Immature natural killer cell (primary cell): ENCODE data around the gene DKC1. TPM values are rescaled to one million over a fixed set of nuclear protein-coding genes. Genes with fewer than 3 reads are reported as not detected.
A peak's percentile ranks its signal among the peaks of the same experiment; 100 is the strongest.

Experiments used
- DNase-seq, 3 donors: peaks; one replicate each; pipeline ENCODE4 v3.0.0; 2022; ENCODE audit warnings: mixed read lengths in 1 of 3
- H3K27ac Mint-ChIP-seq, 6 donors: one replicate each; pipeline ENCODE4 v1.8.0; 2020; ENCODE audit warnings: mixed read lengths in 6 of 6, mild to moderate bottlenecking in 5 of 6, inconsistent platforms in 4 of 6, moderate library complexity in 3 of 6
- H3K27me3 Mint-ChIP-seq, 3 donors: one replicate each; pipeline ENCODE4 v1.8.0; 2020 to 2021; ENCODE audit warnings: low read depth in 3 of 3, mild to moderate bottlenecking in 3 of 3, mixed read lengths in 3 of 3, moderate library complexity in 3 of 3, inconsistent platforms in 1 of 3
- H3K36me3 Mint-ChIP-seq, 3 donors: one replicate each; pipeline ENCODE4 v1.8.0; 2020; ENCODE audit warnings: mixed read lengths in 3 of 3, inconsistent platforms in 2 of 3, mild to moderate bottlenecking in 2 of 3
- H3K4me1 Mint-ChIP-seq, 2 donors: one replicate each; pipeline ENCODE4 v1.8.0; 2020; ENCODE audit warnings: inconsistent platforms in 2 of 2, mild to moderate bottlenecking in 2 of 2, mixed read lengths in 2 of 2, moderate library complexity in 1 of 2
- H3K4me3 Mint-ChIP-seq, 5 donors: one replicate each; pipeline ENCODE4 v1.8.0; 2020; ENCODE audit warnings: mild to moderate bottlenecking in 5 of 5, mixed read lengths in 5 of 5, inconsistent platforms in 3 of 5, moderate library complexity in 3 of 5
- H3K9me3 Mint-ChIP-seq, 6 donors: one replicate each; pipeline ENCODE4 v1.8.0; 2020; ENCODE audit warnings: mild to moderate bottlenecking in 6 of 6, mixed read lengths in 6 of 6, inconsistent platforms in 4 of 6, moderate library complexity in 3 of 6
- polyA plus RNA-seq, 3 donors: library from polyadenylated mRNA; unstranded; fragments of 300-500 nt; fragmentation: Illumina TruSeq; gene quantifications; one replicate each; pipeline ENCODE4 v1.2.3, GENCODE V29; 2021

DKC1 gene
- polyA plus RNA-seq, 3 donors from 2014 or later: 21.1 to 35.5 (median 32.3) TPM

DNA sequence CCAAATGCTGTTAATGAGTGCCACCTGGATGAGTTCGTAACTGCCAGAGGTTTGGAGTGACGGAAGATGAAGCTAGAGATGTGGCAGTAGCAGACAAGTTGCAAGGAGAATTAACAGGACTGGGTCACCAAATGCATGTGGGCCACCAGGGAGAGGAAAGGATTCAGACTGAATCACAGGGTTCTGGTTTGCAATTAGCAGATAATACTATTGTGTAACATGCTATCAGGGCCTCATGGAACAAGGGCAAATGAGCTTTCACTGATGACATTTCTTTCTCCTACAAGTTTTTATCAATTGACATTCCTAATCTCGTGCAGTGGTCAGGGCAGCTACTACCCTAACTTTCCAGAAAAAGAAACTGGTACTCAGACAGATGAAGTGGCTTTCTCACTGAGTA lies 33.2 kb upstream of the DKC1 start:
- Mint-ChIP-seq H3K36me3 (no peaks in the 10 kb centered on the region), H3K4me3 (peak overlapping the region in 4 of 5 donors; percentile 14 to 65 (median 22)), H3K4me1 (peaks cover 100% of the 10 kb centered on the region in 2 donors), H3K9me3 (no peaks in the 10 kb centered on the region), H3K27ac (peak overlapping the region; percentile 93 to 98 (median 97)), H3K27me3 (peaks cover under 1 to 16% (median 2%) of the 10 kb centered on the region in 3 donors)
- DNase-seq: no peak

DNA sequence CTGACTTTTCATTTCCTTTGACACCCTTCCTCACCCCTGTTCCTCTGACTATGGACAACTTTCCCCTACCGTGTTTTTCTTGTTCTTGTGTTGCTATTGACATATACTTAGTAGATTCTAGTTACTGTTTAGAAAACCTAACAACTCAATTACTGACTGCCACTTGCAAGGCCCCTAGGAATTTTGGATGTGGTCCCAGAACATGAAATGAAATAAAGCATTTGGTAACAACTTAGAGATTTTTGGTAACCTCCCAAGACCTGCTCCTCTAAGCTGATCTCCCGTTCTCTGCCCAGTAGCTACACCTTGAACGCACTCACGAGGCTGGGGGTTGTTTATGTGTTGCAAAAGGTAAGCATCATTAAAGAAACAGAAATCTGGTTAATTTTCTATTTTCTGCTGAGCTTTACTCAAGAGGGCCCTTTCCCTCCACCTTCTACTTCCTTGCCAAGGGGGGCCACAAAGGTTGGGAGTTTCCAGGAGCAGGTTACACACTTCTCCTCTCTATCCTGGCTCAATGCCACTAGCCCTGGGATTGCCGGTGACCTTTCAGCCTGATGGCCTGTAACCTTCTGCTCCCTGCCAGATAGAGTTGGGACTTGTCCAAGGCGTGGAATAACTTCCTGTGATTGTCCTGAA lies 32.3 kb upstream of the DKC1 start:
- Mint-ChIP-seq H3K4me1 (peaks cover 100% of the 10 kb centered on the region in 2 donors), H3K36me3 (peaks cover 0 to under 1% (median 0%) of the 10 kb centered on the region in 3 donors), H3K9me3 (no peaks in the 10 kb centered on the region), H3K27me3 (peaks cover 2 to 17% (median 3%) of the 10 kb centered on the region in 3 donors), H3K27ac (peak overlapping the region; percentile 93 to 98 (median 97)), H3K4me3 (peak overlapping the region; percentile 75 to 90 (median 84))
- no peak for DNase-seq

DNA sequence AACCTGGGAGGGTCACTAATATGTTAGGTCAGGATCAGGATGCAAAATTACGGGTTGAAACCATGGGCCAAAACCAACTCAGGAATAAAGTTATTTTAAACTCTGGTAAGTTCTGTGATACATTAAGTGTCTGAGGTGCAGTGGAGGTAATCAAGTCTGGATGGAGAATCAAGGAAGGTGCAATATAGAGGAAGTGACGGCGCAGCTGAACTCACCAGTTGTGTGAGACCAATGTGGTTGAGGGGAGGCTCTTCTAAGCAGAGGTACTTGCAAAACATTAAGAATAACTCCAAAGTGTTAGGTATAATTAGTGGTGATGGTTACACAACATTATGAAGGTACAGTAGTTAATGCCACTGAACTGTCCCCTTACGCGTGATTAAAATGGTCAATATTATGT lies 31.5 kb upstream of the DKC1 start:
- Mint-ChIP-seq H3K27ac (peak overlapping the region; percentile 93 to 98 (median 97)), H3K36me3 (peaks cover 0 to 4% (median 3%) of the 10 kb centered on the region in 3 donors), H3K4me1 (peaks cover 100% of the 10 kb centered on the region in 2 donors), H3K27me3 (peaks cover 2 to 17% (median 3%) of the 10 kb centered on the region in 3 donors), H3K9me3 (no peaks in the 10 kb centered on the region), H3K4me3 (peak overlapping the region; percentile 75 to 90 (median 84))
- peak; percentile 67 to 73 (median 73) for DNase-seq

DNA sequence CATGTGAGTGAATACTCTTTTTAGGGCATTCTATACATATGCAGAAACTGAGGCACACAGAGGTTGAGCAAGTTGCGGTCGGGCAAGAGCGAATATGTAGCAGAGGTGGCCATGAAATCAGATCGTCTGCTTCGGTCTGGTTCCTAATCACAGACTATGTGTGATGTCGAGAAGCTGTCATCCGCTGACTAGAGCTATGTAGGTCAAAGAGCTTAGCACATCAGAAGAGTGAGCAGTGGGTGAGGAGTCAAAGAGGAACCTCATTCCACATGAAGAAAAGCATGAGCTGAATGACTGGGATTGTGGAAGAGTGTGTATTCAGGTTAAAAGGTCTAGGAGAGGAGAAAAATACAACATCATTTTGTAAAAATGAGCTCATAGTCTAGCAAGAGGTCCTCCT lies 30.8 kb upstream of the DKC1 start:
- H3K4me1 Mint-ChIP-seq: peaks cover 100% of the 10 kb centered on the region in 2 donors
- peak overlapping the region; percentile 75 to 90 (median 84) for H3K4me3 Mint-ChIP-seq
- peaks cover 2 to 17% (median 3%) of the 10 kb centered on the region in 3 donors for H3K27me3 Mint-ChIP-seq
- H3K9me3 Mint-ChIP-seq: no peaks in the 10 kb centered on the region
- peaks cover under 1 to 8% (median 5%) of the 10 kb centered on the region in 3 donors for H3K36me3 Mint-ChIP-seq
- peak overlapping the region; percentile 93 to 98 (median 97) for H3K27ac Mint-ChIP-seq
- peak; percentile 59 to 71 (median 64) for DNase-seq

DNA sequence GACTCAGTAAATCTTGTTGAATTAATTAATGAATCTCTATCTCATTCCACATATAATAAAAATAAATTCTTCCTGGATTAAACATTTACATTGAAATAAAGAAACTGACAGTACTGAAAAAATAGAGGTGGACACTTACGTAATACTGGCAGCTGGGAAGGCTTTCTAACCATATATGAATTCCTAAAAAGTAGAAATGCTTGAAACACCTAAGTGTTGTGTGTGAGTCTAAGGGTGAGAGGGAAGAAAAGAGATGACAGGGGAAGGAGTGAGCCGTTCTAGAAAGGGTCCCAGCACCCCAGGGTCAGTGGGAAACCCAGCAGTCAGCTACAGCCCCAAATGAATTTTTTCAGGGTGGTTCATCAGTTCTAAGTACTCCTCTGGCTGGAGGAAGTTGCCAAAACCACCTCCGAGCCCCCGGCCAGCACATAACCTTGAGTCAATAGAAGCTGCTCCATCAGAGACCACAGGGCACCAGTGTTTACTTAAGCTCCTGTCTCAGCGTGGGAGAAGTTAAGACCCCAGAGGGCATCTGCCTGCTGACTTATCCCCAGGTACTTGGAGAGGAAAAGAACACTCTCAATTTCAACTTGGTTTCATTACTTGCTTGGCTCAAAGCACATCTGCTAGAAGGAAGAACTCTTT lies 30.1 kb upstream of the DKC1 start:
- H3K4me3 Mint-ChIP-seq: peak overlapping the region; percentile 75 to 90 (median 84)
- H3K27ac Mint-ChIP-seq: peak overlapping the region; percentile 93 to 98 (median 97)
- DNase-seq: no peak
- H3K27me3 Mint-ChIP-seq: peaks cover 2 to 17% (median 4%) of the 10 kb centered on the region in 3 donors
- peaks cover 3 to 10% (median 9%) of the 10 kb centered on the region in 3 donors for H3K36me3 Mint-ChIP-seq
- H3K4me1 Mint-ChIP-seq: peaks cover 100% of the 10 kb centered on the region in 2 donors
- no peaks in the 10 kb centered on the region for H3K9me3 Mint-ChIP-seq

DNA sequence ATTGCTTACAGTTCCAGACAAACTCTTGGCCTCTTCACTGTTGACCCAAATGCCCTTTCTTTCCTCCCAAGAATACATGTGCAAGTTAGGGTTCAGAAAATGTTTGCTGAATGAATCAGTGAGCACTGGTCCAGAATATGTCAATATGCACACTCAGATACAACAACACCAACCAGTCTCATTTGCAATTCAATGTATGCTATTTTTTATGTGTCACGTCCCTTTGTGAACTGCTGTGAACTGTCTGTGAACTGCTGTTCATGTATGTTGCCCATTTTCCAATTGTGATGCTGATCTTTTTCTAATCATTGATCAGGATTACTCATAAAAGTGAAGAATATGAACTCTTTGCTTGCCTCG lies 29.6 kb upstream of the DKC1 start:
- peaks cover 2 to 17% (median 4%) of the 10 kb centered on the region in 3 donors for H3K27me3 Mint-ChIP-seq
- DNase-seq: no peak
- H3K27ac Mint-ChIP-seq: peak overlapping the region; percentile 93 to 98 (median 97)
- H3K36me3 Mint-ChIP-seq: peaks cover 3 to 10% (median 9%) of the 10 kb centered on the region in 3 donors
- H3K4me1 Mint-ChIP-seq: peaks cover 99 to 100% of the 10 kb centered on the region in 2 donors
- no peaks in the 10 kb centered on the region for H3K9me3 Mint-ChIP-seq
- H3K4me3 Mint-ChIP-seq: peak overlapping the region; percentile 75 to 90 (median 84)

DNA sequence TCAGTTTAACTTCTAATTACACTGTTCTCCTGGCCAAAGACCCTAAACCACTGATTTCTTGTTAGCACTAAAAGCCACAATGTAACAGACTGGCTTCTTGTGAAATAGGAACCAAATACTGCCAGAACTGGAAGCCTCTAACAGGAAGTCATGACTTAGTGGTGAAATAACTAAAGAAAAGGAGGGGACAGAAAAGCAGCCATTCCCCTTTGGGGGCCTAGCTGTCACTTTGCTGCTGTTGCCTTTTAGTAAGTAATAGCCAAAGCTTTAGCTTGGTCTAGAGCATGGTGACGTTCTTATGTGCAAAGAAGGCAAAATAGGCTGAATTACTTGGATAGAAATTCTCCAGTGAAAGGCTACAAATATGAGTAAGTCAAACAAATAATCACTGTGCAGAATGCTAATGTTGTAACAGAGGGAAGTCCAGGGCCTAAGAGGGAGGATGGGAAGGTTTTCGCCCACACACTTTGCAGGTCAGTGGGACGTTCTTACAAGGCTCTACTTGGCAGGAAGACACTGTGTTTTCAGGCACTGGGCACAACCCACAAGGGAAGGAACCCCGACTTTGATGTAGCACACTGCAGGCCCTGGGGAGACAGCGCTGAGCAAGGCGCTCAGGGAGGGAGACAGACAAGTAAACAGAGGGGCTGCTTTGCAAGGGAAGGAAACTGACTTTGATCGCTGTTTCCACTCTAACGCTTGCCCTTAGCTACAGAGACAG lies 28.4 kb upstream of the DKC1 start:
- H3K27me3 Mint-ChIP-seq: peaks cover 2 to 17% (median 4%) of the 10 kb centered on the region in 3 donors
- peak overlapping the region; percentile 75 to 90 (median 84) for H3K4me3 Mint-ChIP-seq
- peak overlapping the region; percentile 93 to 98 (median 97) for H3K27ac Mint-ChIP-seq
- H3K9me3 Mint-ChIP-seq: no peaks in the 10 kb centered on the region
- H3K4me1 Mint-ChIP-seq: peaks cover 98 to 100% of the 10 kb centered on the region in 2 donors
- DNase-seq: peak; percentile 73 to 83 (median 77)
- peaks cover 3 to 10% (median 9%) of the 10 kb centered on the region in 3 donors for H3K36me3 Mint-ChIP-seq

DNA sequence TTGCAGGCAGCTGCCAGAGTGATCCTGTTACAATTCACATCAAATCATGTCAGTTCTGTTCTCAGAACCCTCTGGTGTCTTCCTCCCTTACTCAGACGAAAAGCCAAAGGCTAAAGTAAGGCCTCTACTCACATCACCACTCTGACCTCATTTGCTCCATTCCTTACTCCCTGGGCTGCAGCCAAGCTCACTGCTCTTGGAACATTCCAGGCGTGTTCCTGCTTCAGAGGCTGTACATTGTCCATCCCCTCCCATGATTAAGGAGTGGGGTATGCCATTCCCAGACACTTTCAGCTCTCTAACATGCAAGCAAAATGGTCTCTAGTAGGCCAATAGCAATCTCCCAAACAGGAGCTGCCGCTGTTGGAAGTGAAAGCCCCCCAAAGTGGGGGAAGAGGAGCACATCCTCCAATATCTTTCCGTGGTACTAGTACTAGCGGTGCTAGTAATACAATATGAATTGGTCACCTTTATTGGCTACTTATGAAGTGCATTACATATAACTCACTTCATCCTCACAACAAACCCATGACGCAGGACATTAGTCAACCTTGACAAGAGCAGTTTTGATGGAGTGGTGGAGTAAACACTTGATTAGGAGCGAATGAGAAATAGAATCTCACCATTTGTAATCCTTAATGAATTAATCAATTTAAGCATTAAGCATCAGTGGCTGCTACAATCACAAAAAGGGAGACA lies 26.8 kb upstream of the DKC1 start:
- Mint-ChIP-seq H3K36me3 (peaks cover 3 to 10% (median 9%) of the 10 kb centered on the region in 3 donors), H3K4me3 (peak overlapping the region; percentile 67 to 90 (median 76)), H3K9me3 (no peaks in the 10 kb centered on the region), H3K4me1 (peaks cover 98 to 100% of the 10 kb centered on the region in 2 donors), H3K27ac (peak overlapping the region; percentile 93 to 98 (median 97)), H3K27me3 (peaks cover 2 to 15% (median 4%) of the 10 kb centered on the region in 3 donors)
- no peak for DNase-seq

DNA sequence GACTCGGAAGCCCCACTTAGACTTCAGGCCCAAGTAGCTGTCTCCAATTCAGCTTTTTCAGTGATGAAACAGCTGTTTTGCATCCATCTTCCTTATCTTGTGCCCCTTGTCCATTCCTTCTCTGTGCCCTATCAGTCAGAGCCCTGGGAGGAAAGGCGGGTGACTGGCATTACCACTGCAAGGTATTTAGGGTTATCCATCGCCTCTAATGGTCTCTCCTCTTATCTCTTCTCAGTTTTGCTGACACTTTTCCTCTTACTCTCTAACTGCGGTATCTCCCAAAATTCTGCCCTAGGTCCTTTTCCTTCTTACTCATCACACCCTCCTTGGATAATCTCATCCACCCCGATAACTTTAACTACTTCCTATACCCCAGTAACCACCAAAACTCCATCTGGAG lies 25.5 kb upstream of the DKC1 start:
- Mint-ChIP-seq H3K4me1 (peaks cover 96 to 97% of the 10 kb centered on the region in 2 donors), H3K27ac (peak overlapping the region; percentile 93 to 98 (median 97)), H3K9me3 (no peaks in the 10 kb centered on the region), H3K36me3 (peaks cover 3 to 10% (median 9%) of the 10 kb centered on the region in 3 donors), H3K27me3 (peaks cover 2 to 10% (median 4%) of the 10 kb centered on the region in 3 donors), H3K4me3 (peak overlapping the region; percentile 48 to 90 (median 69))
- DNase-seq: no peak

DNA sequence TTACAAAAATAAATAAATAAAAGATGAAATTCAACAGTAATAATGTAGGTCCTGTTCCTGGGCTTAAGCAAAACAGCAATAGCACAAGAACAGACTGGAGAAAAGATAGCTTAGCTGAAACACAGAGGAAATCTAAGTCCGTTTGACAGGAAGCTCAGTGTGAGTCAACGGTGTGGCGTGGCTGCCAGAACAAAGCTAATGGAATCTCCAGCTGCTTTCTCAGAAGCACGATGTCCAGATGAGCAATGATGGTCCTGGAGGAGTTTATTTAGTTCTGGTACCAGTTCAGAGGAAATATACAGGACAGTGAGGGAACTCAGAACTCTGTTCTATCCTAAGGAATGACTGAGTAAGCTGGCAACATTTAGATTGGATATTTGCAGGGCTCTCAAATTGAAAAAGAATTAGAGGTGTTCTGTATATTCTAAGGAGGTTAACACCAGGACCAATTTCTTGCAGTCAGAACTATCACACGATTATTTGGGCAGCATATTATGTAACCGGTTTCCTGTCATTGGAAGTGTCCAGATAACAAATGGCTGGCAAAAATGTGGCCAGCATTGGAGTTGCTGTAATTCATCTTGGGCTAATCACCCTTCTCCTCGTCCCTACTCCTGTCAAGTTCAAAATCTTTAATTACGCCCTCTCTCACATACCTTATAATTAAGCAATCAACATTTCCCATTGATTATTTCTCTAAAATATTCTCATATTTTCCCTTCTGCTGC lies 24.5 kb upstream of the DKC1 start:
- DNase-seq: no peak
- Mint-ChIP-seq H3K27me3 (peaks cover 2 to 7% (median 4%) of the 10 kb centered on the region in 3 donors), H3K4me1 (peaks cover 94 to 96% of the 10 kb centered on the region in 2 donors)

DNA sequence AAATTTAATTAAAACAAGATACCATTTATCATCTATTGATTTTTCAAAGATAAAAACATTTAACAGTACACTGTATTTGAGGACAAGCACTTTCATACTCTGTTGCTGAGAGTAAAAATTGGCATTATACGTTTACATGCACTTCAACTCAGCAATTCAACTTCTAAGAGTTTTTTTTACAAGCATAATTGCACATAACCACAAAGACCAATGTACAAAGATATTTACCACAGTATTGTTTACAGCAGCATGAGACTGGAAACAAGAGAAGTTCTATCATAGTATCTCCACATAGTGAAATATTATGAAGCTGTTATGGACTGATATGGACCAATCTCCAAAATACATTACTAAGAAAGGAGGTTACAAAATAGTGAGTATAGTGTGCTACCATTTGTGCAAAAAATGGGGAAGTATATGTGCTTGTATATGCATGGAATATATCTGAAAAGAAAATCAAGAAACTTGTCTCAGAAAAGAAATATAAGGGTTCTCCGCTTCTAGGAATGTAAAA lies 22.7 kb upstream of the DKC1 start:
- Mint-ChIP-seq H3K27me3 (peaks cover 0 to 2% (median 1%) of the 10 kb centered on the region in 3 donors), H3K4me1 (peaks cover 84 to 94% of the 10 kb centered on the region in 2 donors), H3K4me3 (peak overlapping the region; percentile 52 to 82 (median 63))

More for the DNA sequence above, 24.5 kb upstream of the DKC1 start:
- H3K27ac Mint-ChIP-seq: peak overlapping the region; percentile 88 to 97 (median 92)
- peaks cover 3 to 10% (median 9%) of the 10 kb centered on the region in 3 donors for H3K36me3 Mint-ChIP-seq
- H3K9me3 Mint-ChIP-seq: no peaks in the 10 kb centered on the region
- H3K4me3 Mint-ChIP-seq: peak overlapping the region; percentile 64 to 79 (median 71)

DNA sequence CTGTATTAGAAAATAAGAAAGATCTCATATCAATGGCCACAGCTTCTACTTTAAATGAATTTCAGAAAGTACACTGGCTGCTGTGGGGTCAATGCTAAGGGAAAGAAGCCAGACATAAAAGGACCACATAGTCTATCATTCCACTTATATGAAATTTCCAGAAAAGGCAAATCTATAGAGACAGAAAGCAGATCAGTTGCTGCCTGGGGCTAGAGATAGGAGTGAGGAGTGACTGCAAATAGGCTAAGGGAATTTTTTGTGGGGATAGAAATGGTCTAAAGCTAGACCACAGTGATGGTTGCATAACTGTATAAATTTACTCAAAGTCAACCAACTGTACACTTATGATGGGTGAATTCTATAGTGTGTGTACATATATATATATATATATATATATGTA lies 20.1 kb upstream of the DKC1 start:
- Mint-ChIP-seq H3K4me3 (peak overlapping the region in 4 of 5 donors; percentile 4 to 53 (median 38)), H3K4me1 (peaks cover 78 to 92% of the 10 kb centered on the region in 2 donors), H3K9me3 (no peaks in the 10 kb centered on the region), H3K36me3 (no peaks in the 10 kb centered on the region), H3K27me3 (peaks cover 0 to 3% (median 0%) of the 10 kb centered on the region in 3 donors), H3K27ac (peak overlapping the region; percentile 13 to 97 (median 74))
- no peak for DNase-seq

More for the DNA sequence above, 22.7 kb upstream of the DKC1 start:
- no peaks in the 10 kb centered on the region for H3K9me3 Mint-ChIP-seq
- peak overlapping the region; percentile 87 to 97 (median 90) for H3K27ac Mint-ChIP-seq
- peaks cover 3 to 10% (median 9%) of the 10 kb centered on the region in 3 donors for H3K36me3 Mint-ChIP-seq
- peak in 1 of 3 donors; percentile 43 for DNase-seq
